ENCODE measurements around the gene AHSA1. TPM values are rescaled to one million over a fixed set of nuclear protein-coding genes. Genes with fewer than 3 reads are reported as not detected.

The AHSA1 gene
- total and polyA plus RNA-seq, 12 donors = 88.2 to 247 (median 166) TPM

DNA sequence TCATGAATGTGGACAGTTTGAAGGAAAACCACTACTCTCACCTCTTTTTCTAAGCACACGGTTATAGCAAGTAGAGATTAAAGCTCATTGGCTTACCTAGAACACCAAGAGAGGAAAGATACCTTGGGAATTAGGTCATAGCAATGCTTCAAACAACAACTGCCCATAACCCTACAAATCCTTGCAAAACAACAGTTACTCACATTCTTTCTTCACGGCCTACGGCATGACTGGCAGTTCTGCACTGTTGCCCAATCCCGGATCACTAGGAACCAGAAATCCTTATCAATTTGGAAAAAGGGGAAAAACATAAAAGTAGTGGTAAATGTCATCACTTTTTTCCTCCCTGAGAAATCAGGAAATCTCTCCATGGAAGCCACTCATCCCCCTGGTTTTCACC lies 50.4 kb downstream of the AHSA1 start:
- no peak overlapping the region for H3K27ac ChIP-seq
- intact Hi-C loops (cut with DNase I) = no loop called here
- H3K27me3 ChIP-seq = no peaks in the 10 kb centered on the region
- ATAC-seq (no peak), DNase-seq (no peak)
- H3K9me3 ChIP-seq = peaks cover 0 to 12% (median 4%) of the 10 kb centered on the region in 11 donors
- peaks cover 0 to 70% (median 22%) of the 10 kb centered on the region in 9 donors for H3K36me3 ChIP-seq
- WGBS, 2 donors = 87% methylated on average over 4 of the region's 4 CpGs
- TF ChIP-seq, protein P1, sequence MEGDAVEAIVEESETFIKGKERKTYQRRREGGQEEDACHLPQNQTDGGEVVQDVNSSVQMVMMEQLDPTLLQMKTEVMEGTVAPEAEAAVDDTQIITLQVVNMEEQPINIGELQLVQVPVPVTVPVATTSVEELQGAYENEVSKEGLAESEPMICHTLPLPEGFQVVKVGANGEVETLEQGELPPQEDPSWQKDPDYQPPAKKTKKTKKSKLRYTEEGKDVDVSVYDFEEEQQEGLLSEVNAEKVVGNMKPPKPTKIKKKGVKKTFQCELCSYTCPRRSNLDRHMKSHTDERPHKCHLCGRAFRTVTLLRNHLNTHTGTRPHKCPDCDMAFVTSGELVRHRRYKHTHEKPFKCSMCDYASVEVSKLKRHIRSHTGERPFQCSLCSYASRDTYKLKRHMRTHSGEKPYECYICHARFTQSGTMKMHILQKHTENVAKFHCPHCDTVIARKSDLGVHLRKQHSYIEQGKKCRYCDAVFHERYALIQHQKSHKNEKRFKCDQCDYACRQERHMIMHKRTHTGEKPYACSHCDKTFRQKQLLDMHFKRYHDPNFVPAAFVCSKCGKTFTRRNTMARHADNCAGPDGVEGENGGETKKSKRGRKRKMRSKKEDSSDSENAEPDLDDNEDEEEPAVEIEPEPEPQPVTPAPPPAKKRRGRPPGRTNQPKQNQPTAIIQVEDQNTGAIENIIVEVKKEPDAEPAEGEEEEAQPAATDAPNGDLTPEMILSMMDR (IDR thresholded peaks at IDR 0.05) = no peak
- no peaks in the 10 kb centered on the region for H3K4me1 ChIP-seq
- H3K4me3 ChIP-seq = no peak overlapping the region

DNA sequence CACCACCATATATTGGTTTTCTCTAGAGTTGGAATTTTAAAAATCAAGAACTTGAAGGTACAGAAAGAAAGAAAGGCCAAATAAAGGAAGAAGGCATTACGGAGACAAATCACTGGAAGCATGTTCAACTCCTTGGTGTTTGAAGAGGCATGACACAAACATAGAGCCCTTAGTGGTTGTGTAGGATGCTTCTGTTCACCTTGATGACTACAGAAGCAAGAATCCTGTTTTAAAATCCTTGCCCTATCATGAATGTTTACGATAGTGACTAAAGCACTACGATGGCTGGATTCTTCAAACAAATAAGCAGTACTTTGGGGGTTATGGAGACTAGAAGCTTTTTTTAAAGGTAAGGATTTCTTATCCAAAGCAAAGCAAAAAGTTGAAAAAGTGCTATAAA lies 51.0 kb downstream of the AHSA1 start:
- Histone ChIP-seq H3K4me3 (no peak overlapping the region), H3K27me3 (no peaks in the 10 kb centered on the region), H3K4me1 (no peaks in the 10 kb centered on the region), H3K9me3 (peaks cover 0 to 6% (median 0%) of the 10 kb centered on the region in 11 donors), H3K27ac (no peak overlapping the region), H3K36me3 (peaks cover 0 to 77% (median 22%) of the 10 kb centered on the region in 9 donors)
- ATAC-seq = no peak
- WGBS, 2 donors = 97% methylated on average over 3 of the region's 3 CpGs
- no peak for DNase-seq
- TF ChIP-seq, protein P1 (IDR thresholded peaks at IDR 0.05) = no peak
- intact Hi-C loops (cut with DNase I) = no loop called here

DNA sequence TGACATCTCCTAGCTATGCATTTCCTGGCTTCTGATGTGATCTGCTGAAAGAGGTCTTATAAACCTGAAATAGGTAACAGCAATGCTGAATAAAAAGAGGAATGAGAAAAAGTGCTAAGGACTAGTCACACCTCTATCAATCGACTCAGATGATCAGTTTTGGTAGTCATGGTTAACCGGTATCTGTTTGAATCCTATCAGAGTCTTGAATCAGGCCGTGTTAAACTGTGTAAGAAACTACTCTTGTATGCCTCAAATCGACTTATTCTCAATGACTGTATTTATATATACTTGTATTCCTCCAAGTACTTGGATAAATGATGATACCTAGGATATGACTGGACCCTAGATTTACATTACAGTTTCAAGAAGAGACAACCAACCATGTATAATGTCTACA lies 51.5 kb downstream of the AHSA1 start:
- WGBS, 2 donors = 94% methylated on average over 4 of the region's 4 CpGs
- TF ChIP-seq, protein P1 (IDR thresholded peaks at IDR 0.05) = no peak
- Histone ChIP-seq H3K4me3 (no peak overlapping the region), H3K4me1 (no peaks in the 10 kb centered on the region), H3K27me3 (no peaks in the 10 kb centered on the region), H3K27ac (no peak overlapping the region), H3K36me3 (peaks cover 0 to 81% (median 22%) of the 10 kb centered on the region in 9 donors), H3K9me3 (peaks cover 0 to under 1% (median 0%) of the 10 kb centered on the region in 11 donors)
- intact Hi-C loops (cut with DNase I) = no loop called here
- ATAC-seq (no peak), DNase-seq (no peak)

DNA sequence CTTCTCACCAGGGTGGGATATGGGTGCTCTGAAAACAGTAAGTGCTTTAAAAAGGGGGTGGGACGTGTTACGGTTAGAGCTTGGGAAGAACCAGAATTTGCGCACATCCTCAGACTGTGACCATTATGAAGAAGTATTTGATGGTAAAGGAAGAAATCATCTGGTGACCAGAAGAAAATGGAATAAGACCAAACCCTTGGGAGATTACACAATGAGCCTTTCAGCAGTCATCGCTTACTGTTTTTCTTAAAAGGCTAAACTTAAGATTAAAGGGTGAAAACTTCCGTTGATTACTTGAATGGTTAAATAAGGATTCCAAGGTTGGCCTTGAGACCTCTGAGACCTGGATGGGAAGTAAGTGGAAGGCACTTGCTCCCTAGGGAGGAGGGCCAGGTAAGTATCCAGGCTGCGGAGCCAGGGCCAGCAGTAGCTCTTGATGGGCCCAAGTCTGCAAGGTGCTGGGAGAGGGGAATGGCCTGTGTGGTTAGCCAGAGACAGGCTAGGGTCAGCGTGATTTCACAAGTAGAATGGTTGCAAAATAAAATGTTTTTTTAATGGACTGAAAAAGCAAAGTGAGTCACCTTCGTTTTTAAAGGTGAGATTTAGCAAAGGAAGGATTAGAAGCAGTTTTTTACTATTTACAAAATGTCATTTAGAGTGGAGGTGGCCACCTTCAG lies 53.7 kb downstream of the AHSA1 start:
- no peaks in the 10 kb centered on the region for H3K9me3 ChIP-seq
- peaks cover 0 to 97% (median 22%) of the 10 kb centered on the region in 9 donors for H3K36me3 ChIP-seq
- H3K4me3 ChIP-seq = no peak overlapping the region
- 92 to 94% methylated on average over 8 of the region's 8 CpGs for WGBS, 2 donors
- no peaks in the 10 kb centered on the region for H3K4me1 ChIP-seq
- TF ChIP-seq, protein P1 (IDR thresholded peaks at IDR 0.05) = no peak
- no peaks in the 10 kb centered on the region for H3K27me3 ChIP-seq
- no peak overlapping the region for H3K27ac ChIP-seq
- intact Hi-C loops (cut with DNase I) = no loop called here
- DNase-seq = no peak
- no peak for ATAC-seq

Data from heart right ventricle (tissue), 16 donors.